ENCODE measurements around the gene NUDT4. TPM values are rescaled to one million over a fixed set of nuclear protein-coding genes. Genes with fewer than 3 reads are reported as not detected.

Gene NUDT4
- total RNA-seq, 1 experiment from 2014 or later: 56.5 TPM

GRCh38 chr12:93387780-93388179, 10.1 kb downstream of the NUDT4 start:
- H3K27me3 Mint-ChIP-seq (ENCODE audit: low read depth): no peaks in the 10 kb centered on the region
- no peak for ATAC-seq
- H3K27ac Mint-ChIP-seq: no peak overlapping the region; the same call in 1 of the 2 replicates
- no peaks in the 10 kb centered on the region for H3K9me3 Mint-ChIP-seq
- TF ChIP-seq ZNF396 (CRISPR knock-in tag; IDR thresholded peaks at IDR 0.05; ENCODE audit: borderline replicate concordance) (no peak), ZNF281 (CRISPR knock-in tag; IDR thresholded peaks at IDR 0.05) (no peak), E2F4 (CRISPR knock-in tag; IDR thresholded peaks at IDR 0.05; ENCODE audit: borderline replicate concordance, low read depth) (no peak), ZNF671 (CRISPR knock-in tag; IDR thresholded peaks at IDR 0.05) (no peak), HMGXB4 (CRISPR knock-in tag; IDR thresholded peaks at IDR 0.05) (no peak), FOXP4 (CRISPR knock-in tag; IDR thresholded peaks at IDR 0.05) (no peak), ATF1 (CRISPR knock-in tag; IDR thresholded peaks at IDR 0.05) (no peak), MXD4 (CRISPR knock-in tag; IDR thresholded peaks at IDR 0.05; ENCODE audit: borderline replicate concordance) (no peak), ZBTB21 (CRISPR knock-in tag; IDR thresholded peaks at IDR 0.05; ENCODE audit: borderline replicate concordance) (no peak), ZNF425 (CRISPR knock-in tag; conservative IDR thresholded peaks at IDR 0.05) (no peak), USF1 (CRISPR knock-in tag; IDR thresholded peaks at IDR 0.05) (no peak), ZBTB43 (CRISPR knock-in tag; IDR thresholded peaks at IDR 0.05) (no peak), PRRX2 (CRISPR knock-in tag; IDR thresholded peaks at IDR 0.05) (no peak), SP1 (CRISPR knock-in tag; conservative IDR thresholded peaks at IDR 0.05) (no peak), ZNF532 (CRISPR knock-in tag; IDR thresholded peaks at IDR 0.05; ENCODE audit: borderline replicate concordance) (no peak), SMAD4 (CRISPR knock-in tag; IDR thresholded peaks at IDR 0.05) (no peak), GABPB1 (CRISPR knock-in tag; IDR thresholded peaks at IDR 0.05) (no peak), CTCF (IDR thresholded peaks at IDR 0.05) (no peak), ZNF232 (CRISPR knock-in tag; IDR thresholded peaks at IDR 0.05) (no peak)
- no peak overlapping the region for H3K4me3 Mint-ChIP-seq
- DNase-seq (ENCODE audit: low spot score): no peak
- H3K36me3 Mint-ChIP-seq: peaks cover 13% of the 10 kb centered on the region
- H3K4me1 Mint-ChIP-seq: peaks cover 18% of the 10 kb centered on the region
- CTCF ChIA-PET: no interaction called here
- POLR2A ChIA-PET: no interaction called here
